NCI-H187 treated with DMSO at 0.1 percent for 48 hours (cell line): ENCODE results near the gene RBM3.
"Not testable (repeated sequence)": the region's sequence is repeated elsewhere in the genome, so short reads cannot be mapped to it uniquely, and the experiment has no call there.

Experiments used
- DNase-seq: peaks from one replicate; lab custom pipeline; 2025; lab: John Stamatoyannopoulos, UW

Gene RBM3

GRCh38 chrX:48574270-48575266, at the start of gene RBM3:
Gene RBM3, plus strand, starts transcription at chrX:48574484. Its CDS starts 697 bp downstream, at chrX:48575181.
- DNase-seq, result peak; percentile 41

- not testable (repeated sequence) for DNase-seq
Measured at GRCh38 chrX:48525853-48526252, 48.4 kb upstream of the RBM3 start.

- DNase-seq, result no peak
Measured at GRCh38 chrX:48530736-48531135, 43.5 kb upstream of the RBM3 start.

- no peak for DNase-seq
Measured at GRCh38 chrX:48531358-48531959, 42.8 kb upstream of the RBM3 start.

GRCh38 chrX:48532161-48532560, 42.1 kb upstream of the RBM3 start:
- no peak for DNase-seq

- no peak for DNase-seq
Measured at GRCh38 chrX:48533165-48533564, 41.1 kb upstream of the RBM3 start.

GRCh38 chrX:48538641-48539344, 35.5 kb upstream of the RBM3 start:
- DNase-seq, result no peak

- peak; percentile 75 for DNase-seq
Measured at GRCh38 chrX:48539345-48540027, 34.8 kb upstream of the RBM3 start, which contains the start of gene TBC1D25. Gene TBC1D25, plus strand, starts transcription at chrX:48539714. Its CDS starts 84 bp downstream, at chrX:48539798.

GRCh38 chrX:48540028-48540375, 34.3 kb upstream of the RBM3 start:
- no peak for DNase-seq

- no peak for DNase-seq
Measured at GRCh38 chrX:48540480-48540879, 33.8 kb upstream of the RBM3 start.

- no peak for DNase-seq
Measured at GRCh38 chrX:48541140-48541814, 33.0 kb upstream of the RBM3 start.

- DNase-seq, result no peak
Measured at GRCh38 chrX:48548871-48549270, 25.4 kb upstream of the RBM3 start.

- not testable (repeated sequence) for DNase-seq
Measured at GRCh38 chrX:48555731-48556325, 18.5 kb upstream of the RBM3 start.

GRCh38 chrX:48558271-48558670, 16.0 kb upstream of the RBM3 start:
- no peak for DNase-seq

- DNase-seq, result no peak
Measured at GRCh38 chrX:48559636-48560035, 14.6 kb upstream of the RBM3 start.

- no peak for DNase-seq
Measured at GRCh38 chrX:48560056-48560455, 14.2 kb upstream of the RBM3 start.

GRCh38 chrX:48560681-48561080, 13.6 kb upstream of the RBM3 start:
- DNase-seq, result no peak

GRCh38 chrX:48569958-48570357, 4.3 kb upstream of the RBM3 start:
- DNase-seq, result no peak

GRCh38 chrX:48573690-48574269, 504 bp upstream of the RBM3 start:
- DNase-seq, result no peak

- no peak for DNase-seq
Measured at GRCh38 chrX:48575642-48576041, 1.4 kb downstream of the RBM3 start.

- DNase-seq, result no peak
Measured at GRCh38 chrX:48576108-48576507, 1.8 kb downstream of the RBM3 start.
